Tibial artery (tissue), 4 donors: ENCODE data around the gene RPL39.

ENCODE experiments used
- DNase-seq, 2 donors: peaks; one replicate each; pipeline ENCODE4 v3.0.0-alpha.2; 2019
- H3K27ac ChIP-seq, 2 donors: fragments of 200-600 bp; sonication (generic) in 1 of 2; 1 replicate in 1 of 2; 2 replicates in 1 of 2; pipeline ENCODE4 v1.5.1; 2018 to 2019; ENCODE audit warnings: mild to moderate bottlenecking in 1 of 2
- H3K27me3 ChIP-seq, 2 donors: fragments of 200-600 bp; sonication (generic) in 1 of 2; one replicate each; pipeline versions ENCODE4 v1.5.1 to v1.6.0; 2016 to 2019
- H3K36me3 ChIP-seq, 3 donors: fragments of 200-600 bp; sonication (generic) in 2 of 3; one replicate each; pipeline ENCODE4 v1.5.1; 2016 to 2019; ENCODE audit warnings: mild to moderate bottlenecking in 2 of 3
- H3K4me1 ChIP-seq, 4 donors: fragments of 200-600 bp; sonication (generic) in 2 of 4; 1 replicate in 3 of 4; 2 replicates in 1 of 4; pipeline ENCODE4 v1.5.1; 2016 to 2019
- H3K4me3 ChIP-seq, 2 donors: fragments of 200-600 bp; sonication (generic) in 1 of 2; 1 replicate in 1 of 2; 2 replicates in 1 of 2; pipeline ENCODE4 v1.5.1; 2018 to 2019; ENCODE audit warnings: mild to moderate bottlenecking in 2 of 2
- H3K9me3 ChIP-seq, 3 donors: fragments of 200-600 bp; sonication (generic) in 1 of 3; one replicate each; pipeline ENCODE4 v1.5.1; 2016 to 2019
- CTCF ChIP-seq, 2 experiments: fragments of 200-600 bp in 1 of 2; fragments of 450-650 bp in 1 of 2; IDR thresholded peaks; one replicate each; pipeline ENCODE4 v1.5.1; 2017 to 2019; ENCODE audit warnings: antibody characterized with exemption in 2 of 2, mild to moderate bottlenecking in 1 of 2, moderate library complexity in 1 of 2
- intact Hi-C: fragments of 100-400 bp; cut with DNase I; formaldehyde crosslinking; loops from one replicate; pipeline ENCODE4 v1.15.0; 2023; ENCODE audit warnings: low total_unique reads

The RPL39 gene

DNA sequence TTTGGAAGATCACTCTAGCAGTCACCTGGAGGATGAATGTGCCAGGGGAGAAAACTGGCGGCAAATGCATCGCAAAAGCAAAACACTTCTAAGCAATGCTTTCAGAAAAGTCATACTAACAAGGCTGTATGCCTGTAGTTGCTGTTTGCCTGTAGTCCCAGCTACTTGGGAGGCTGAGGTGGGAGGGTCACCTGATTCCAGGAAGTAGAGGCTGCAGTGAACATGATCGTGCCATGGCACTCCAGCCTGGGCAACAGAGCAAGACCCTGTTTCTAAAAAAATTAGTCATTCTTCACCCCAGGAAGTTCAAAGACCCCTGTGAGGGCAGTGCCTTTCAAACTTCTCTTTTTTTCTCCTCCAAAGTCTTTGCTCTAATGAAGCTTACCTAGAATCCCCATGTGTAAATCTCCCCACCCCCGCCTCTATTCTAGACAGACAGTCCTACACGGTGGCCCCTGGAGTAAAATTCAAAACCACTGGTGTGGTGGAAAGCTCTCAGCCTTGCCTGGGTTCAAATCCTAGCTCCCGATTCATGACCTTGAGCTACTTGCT lies 27.5 kb downstream of the RPL39 start:
- intact Hi-C loops = no loop called here
- Histone ChIP-seq H3K9me3 (no peaks in the 10 kb centered on the region), H3K27me3 (peaks cover 0 to 4% of the 10 kb centered on the region in 2 donors), H3K4me3 (no peak overlapping the region), H3K4me1 (peaks cover 0 to 5% (median 1%) of the 10 kb centered on the region in 4 donors), H3K36me3 (no peaks in the 10 kb centered on the region), H3K27ac (no peak overlapping the region)
- DNase-seq = no peak
- TF ChIP-seq CTCF (IDR thresholded peaks at IDR 0.05) = no peak

DNA sequence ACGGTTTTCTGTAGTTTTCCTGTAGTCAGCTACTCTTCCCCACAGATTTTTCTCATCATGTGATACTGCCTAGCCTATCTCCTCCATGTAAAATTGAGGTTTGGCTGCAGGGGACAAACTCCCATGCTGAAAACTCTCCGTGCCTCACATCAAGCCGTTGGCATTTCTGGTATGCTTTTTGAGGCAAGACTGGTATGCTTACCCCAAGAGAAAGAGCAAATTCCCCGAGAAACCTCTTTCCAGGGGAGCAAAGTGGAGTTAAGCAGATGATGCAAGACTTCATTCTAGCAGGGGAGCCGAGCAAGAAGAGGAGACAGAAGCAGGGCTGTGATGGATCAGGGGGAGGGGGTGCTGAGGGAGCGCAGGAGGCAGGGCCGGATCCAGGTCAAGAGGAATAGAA lies 28.2 kb downstream of the RPL39 start:
- no peak overlapping the region for H3K27ac ChIP-seq
- peaks cover 0 to 4% of the 10 kb centered on the region in 2 donors for H3K27me3 ChIP-seq
- no peaks in the 10 kb centered on the region for H3K36me3 ChIP-seq
- H3K4me3 ChIP-seq = no peak overlapping the region
- DNase-seq = no peak
- TF ChIP-seq CTCF (IDR thresholded peaks at IDR 0.05) = no peak
- peaks cover 0 to 13% (median 5%) of the 10 kb centered on the region in 4 donors for H3K4me1 ChIP-seq
- intact Hi-C loops = no loop called here
- no peaks in the 10 kb centered on the region for H3K9me3 ChIP-seq

DNA sequence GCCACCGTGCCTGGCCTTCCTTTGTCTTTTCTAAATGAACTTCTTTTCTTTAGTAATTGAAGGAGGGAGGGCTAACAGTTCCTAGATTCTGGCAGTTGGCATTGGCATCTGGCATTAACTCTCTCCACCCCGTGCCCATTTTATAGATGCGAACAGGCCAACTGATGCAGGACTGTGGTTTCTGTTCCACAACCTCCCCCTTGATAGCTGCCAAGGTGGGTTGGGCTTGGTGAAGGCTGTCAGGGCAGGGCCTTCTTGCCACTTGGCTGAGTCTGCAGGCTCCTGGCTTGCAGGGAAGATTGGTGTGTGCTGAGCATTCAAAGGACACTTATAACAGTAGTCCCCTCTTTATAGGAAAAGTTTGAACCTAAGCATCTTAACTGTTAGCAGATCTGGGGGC lies 28.7 kb downstream of the RPL39 start:
- Histone ChIP-seq H3K4me3 (no peak overlapping the region), H3K9me3 (no peaks in the 10 kb centered on the region), H3K27me3 (peaks cover 0 to 4% of the 10 kb centered on the region in 2 donors), H3K27ac (no peak overlapping the region), H3K4me1 (peaks cover 0 to 14% (median 7%) of the 10 kb centered on the region in 4 donors), H3K36me3 (no peaks in the 10 kb centered on the region)
- DNase-seq = no peak
- TF ChIP-seq CTCF (IDR thresholded peaks at IDR 0.05) = no peak
- intact Hi-C loops = no loop called here

DNA sequence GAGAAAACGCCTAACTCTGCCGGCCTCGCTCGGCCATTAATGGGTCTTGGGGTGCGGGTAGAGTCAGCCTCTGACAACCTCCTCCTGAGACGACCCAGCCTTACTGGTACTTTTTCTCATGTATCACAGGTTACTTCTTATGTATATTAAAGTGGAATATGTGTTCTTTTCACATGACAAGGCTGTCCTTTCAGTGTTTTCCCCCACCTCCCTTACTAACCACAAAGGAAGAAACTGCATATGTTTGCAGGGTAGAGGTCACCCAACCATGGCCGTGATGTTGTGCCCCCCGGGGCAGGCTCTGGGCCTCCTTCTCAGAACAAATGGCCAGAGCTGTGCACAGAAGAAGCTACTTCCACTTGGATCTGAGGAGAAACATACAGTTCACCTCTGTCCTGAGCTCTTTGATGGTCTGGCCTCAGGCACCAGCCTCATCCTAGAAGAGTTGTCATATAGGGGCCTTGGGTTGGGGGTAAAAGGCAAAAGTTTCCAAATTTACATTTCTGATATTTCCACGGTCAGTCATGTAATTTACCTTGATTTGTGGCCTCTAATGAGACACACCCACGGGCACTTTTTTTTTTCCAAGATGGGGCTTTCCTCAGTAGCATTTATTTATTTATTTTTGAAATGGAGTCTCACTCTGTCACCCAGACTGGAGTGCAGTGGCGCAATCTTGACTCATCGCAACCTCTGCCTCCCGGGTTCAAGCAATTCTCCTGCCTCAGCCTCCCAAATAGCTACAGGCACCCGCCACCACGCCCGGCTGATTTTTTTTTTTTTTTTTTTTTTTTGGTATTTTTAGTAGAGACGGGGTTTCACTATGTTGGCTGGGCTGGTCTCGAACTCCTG lies 31.2 kb downstream of the RPL39 start:
- no peaks in the 10 kb centered on the region for H3K9me3 ChIP-seq
- TF ChIP-seq CTCF (IDR thresholded peaks at IDR 0.05) = no peak
- H3K36me3 ChIP-seq = no peaks in the 10 kb centered on the region
- DNase-seq = no peak
- no peak overlapping the region for H3K4me3 ChIP-seq
- H3K27me3 ChIP-seq = peaks cover 0 to 4% of the 10 kb centered on the region in 2 donors
- no peak overlapping the region for H3K27ac ChIP-seq
- peaks cover 0 to 15% (median 7%) of the 10 kb centered on the region in 4 donors for H3K4me1 ChIP-seq
- intact Hi-C loops = no loop called here

GRCh38 chrX:119759248-119759766 lies 32.1 kb downstream of the RPL39 start:
- Histone ChIP-seq H3K36me3 (no peaks in the 10 kb centered on the region), H3K27me3 (peaks cover 0 to 4% of the 10 kb centered on the region in 2 donors), H3K4me3 (peak overlapping the region; percentile 46 to 56), H3K4me1 (peaks cover 0 to 15% (median 7%) of the 10 kb centered on the region in 4 donors), H3K9me3 (no peaks in the 10 kb centered on the region), H3K27ac (no peak overlapping the region)
- no peak for DNase-seq
- intact Hi-C loops = no loop called here
- no peak for TF ChIP-seq CTCF (IDR thresholded peaks at IDR 0.05)
